A673 (cell line): ENCODE results near the gene ROBO4.

ENCODE experiments used
- EZH2 ChIP-seq: fragments of 200-600 bp; sonication (generic); IDR thresholded peaks from 2 replicates; pipeline ENCODE4 v1.6.1; 2017; ENCODE audit warnings: borderline replicate concordance, low read depth, mild to moderate bottlenecking, mixed read lengths, antibody characterized with exemption, low read length; ENCODE audit not compliant: poor library complexity, severe bottlenecking
- TF ChIP-seq, protein P1 (sequence below): fragments of 300-800, 200-600 bp; sonication (generic); conservative IDR thresholded peaks from 2 replicates; pipeline ENCODE4 v1.5.1; 2017; ENCODE audit warnings: low read depth, mild to moderate bottlenecking, antibody characterized with exemption, low read length, moderate library complexity, mixed read lengths

DNA sequence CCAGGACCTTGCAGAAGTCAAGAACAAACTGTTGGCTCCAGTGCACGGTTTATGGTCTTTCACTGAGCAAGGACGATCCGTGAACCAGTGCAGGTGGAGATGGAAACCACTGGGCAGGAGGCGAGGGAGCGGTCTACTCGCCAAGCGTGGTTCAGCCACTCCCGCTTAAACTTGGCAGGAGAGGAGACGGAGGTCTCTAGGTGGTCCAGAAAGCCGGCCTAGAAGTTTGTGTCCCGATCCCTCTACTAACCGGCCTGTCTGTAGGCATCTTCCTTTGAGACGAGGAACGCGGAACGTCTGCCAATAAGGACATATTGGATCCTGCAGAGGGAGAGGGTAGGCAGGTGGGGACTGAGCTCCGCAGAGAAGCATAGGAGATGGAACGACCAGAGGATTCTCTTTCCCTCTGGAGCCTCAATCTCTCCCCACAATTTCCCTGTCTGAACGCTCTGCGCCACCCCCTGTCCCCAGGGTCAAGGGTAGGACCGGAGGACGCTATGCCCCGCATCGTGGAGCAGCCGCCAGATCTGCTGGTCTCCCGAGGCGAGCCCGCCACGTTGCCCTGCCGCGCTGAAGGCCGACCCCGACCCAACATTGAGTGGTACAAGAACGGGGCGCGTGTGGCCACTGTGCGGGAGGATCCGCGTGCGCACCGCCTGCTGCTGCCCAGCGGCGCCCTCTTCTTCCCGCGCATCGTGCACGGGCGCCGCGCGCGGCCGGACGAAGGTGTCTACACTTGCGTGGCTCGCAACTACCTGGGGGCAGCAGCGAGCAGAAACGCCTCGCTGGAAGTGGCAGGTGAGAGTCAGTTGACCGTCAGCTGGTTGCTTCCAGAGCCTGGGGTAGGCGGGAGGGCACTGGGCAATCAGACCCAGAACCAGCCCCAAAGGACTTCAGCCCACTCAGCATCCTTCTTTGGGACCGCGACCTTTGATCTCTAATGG, 29.1 kb downstream of the ROBO4 start:
- TF ChIP-seq, protein P1, sequence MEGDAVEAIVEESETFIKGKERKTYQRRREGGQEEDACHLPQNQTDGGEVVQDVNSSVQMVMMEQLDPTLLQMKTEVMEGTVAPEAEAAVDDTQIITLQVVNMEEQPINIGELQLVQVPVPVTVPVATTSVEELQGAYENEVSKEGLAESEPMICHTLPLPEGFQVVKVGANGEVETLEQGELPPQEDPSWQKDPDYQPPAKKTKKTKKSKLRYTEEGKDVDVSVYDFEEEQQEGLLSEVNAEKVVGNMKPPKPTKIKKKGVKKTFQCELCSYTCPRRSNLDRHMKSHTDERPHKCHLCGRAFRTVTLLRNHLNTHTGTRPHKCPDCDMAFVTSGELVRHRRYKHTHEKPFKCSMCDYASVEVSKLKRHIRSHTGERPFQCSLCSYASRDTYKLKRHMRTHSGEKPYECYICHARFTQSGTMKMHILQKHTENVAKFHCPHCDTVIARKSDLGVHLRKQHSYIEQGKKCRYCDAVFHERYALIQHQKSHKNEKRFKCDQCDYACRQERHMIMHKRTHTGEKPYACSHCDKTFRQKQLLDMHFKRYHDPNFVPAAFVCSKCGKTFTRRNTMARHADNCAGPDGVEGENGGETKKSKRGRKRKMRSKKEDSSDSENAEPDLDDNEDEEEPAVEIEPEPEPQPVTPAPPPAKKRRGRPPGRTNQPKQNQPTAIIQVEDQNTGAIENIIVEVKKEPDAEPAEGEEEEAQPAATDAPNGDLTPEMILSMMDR = no peak
- TF ChIP-seq EZH2 = peak; percentile 91
